GM12873 (cell line): ENCODE data around the gene TFF3.

Source experiments
- TF ChIP-seq, protein P1 (sequence below): IDR thresholded peaks from 2 replicates; pipeline ENCODE4 v1.5.1; 2012; ENCODE audit warnings: low read depth, mild to moderate bottlenecking, moderate library complexity, low read length, control low read depth; ENCODE audit not compliant: insufficient read depth; ENCODE audit errors: missing control alignments

Gene TFF3

DNA sequence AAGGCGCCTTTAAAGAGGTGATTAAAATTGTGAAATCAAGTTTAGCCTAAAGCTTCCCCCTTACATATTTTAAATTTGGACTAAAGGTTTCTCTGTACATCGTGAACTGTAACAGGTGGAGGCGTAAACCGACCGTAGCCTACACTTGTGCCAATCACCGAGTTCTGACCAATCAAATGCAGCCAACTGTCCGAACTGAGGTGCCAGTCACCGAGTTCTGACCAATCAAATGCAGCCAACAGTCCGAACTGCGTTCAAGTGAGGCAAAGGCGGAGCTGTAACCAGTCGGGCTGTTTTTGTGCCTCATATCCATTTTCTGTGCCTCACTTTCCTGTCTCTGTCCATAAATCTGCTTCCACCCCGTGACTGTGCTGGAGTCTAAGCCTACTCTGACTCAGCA lies 43.7 kb upstream of the TFF3 start:
- TF ChIP-seq, protein P1, sequence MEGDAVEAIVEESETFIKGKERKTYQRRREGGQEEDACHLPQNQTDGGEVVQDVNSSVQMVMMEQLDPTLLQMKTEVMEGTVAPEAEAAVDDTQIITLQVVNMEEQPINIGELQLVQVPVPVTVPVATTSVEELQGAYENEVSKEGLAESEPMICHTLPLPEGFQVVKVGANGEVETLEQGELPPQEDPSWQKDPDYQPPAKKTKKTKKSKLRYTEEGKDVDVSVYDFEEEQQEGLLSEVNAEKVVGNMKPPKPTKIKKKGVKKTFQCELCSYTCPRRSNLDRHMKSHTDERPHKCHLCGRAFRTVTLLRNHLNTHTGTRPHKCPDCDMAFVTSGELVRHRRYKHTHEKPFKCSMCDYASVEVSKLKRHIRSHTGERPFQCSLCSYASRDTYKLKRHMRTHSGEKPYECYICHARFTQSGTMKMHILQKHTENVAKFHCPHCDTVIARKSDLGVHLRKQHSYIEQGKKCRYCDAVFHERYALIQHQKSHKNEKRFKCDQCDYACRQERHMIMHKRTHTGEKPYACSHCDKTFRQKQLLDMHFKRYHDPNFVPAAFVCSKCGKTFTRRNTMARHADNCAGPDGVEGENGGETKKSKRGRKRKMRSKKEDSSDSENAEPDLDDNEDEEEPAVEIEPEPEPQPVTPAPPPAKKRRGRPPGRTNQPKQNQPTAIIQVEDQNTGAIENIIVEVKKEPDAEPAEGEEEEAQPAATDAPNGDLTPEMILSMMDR = no peak

DNA sequence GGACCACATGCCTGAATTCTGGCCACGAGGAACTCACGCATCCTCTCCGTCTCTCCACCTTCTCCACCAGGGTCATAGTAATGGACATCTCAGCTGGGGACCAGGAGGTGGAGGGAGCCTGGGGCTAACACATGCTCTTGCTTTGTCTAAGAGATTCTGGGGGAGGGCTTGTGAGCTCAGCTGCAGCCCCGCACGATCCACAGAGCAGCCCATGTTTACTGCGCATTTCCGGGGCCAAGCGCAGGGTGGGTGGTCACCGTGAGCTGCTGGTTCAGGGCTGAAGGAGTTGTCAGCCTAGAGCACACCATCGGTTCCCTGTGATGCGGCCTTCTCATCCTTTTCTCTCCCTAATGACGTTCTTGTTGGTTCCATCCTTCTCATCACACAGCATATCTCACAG lies 43.1 kb upstream of the TFF3 start:
- TF ChIP-seq, protein P1 = no peak

DNA sequence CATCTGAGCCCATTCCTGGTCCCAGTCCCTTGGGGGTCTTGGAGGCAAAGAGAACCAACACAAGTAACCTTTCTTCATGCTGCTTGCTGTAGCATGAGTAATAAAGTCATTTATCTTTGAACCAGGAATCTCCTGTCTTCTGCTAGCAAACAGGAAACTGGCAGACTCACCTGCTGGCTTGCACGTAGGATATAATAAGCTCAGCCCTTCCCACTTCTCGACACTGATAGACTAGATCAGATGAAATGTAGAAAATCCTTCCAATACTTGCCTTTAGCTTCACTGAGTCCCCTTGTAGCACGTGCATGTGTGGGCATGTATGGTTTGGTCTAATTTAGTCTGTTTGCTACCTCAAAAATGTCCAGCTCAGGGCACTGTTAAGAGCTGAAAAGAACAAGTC lies 42.1 kb upstream of the TFF3 start:
- TF ChIP-seq, protein P1 = no peak

DNA sequence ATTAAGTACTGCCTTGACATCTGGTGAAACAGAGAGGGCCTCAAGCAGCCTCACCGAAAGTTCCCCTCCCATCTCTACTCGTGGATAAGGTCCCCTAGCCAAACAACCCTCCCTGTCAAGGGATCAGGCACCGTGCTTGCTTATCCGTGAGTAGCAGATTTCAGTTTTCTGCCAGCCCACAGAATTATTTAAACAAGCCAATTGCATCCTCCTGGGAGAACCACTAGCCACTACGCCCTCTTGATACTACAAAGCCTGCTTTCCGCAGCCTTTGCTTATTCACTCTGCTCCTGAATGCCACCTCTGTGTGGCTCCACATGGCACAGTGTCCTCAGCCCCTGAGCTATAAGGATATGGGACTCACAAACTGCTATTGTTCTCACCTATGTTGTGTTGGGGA lies 41.4 kb upstream of the TFF3 start:
- TF ChIP-seq, protein P1 = no peak

DNA sequence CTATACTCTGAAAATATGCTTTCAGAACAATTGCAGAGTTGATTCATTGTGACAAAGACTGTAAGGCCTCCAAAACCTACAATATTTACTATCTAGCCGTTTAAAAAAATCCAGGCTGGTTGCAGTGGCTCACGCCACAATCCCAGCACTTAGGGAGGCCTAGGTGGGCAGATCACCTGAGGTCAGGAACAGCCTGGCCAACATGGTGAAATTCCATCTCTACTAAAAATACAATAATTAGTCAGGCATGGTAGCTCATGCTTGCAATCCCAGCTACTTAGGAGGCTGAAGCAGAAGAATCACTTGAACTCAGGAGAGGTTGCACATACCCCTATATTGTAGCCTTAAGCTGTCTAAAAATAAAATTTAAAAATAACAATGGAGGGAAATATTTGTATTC lies 40.8 kb upstream of the TFF3 start:
- TF ChIP-seq, protein P1 = no peak

DNA sequence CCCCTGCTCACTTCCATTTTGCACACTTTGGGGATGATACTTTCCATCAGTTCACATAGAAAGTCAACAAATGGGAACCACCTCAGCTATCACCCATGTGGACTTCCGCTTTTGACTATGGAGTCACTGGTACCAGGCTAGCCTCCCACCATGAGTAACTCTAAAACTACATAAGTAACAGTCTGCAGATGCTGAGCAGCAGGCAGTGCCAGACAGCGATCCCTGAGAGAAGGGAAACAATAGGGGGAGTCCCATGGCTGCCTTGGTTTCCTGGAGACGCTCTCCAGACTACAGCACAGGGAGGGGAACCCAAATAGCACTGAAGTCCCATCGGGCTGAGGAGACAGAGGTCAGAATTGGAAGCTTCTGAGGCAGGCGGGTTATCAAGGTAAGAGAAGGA lies 38.4 kb upstream of the TFF3 start:
- TF ChIP-seq, protein P1 = no peak

DNA sequence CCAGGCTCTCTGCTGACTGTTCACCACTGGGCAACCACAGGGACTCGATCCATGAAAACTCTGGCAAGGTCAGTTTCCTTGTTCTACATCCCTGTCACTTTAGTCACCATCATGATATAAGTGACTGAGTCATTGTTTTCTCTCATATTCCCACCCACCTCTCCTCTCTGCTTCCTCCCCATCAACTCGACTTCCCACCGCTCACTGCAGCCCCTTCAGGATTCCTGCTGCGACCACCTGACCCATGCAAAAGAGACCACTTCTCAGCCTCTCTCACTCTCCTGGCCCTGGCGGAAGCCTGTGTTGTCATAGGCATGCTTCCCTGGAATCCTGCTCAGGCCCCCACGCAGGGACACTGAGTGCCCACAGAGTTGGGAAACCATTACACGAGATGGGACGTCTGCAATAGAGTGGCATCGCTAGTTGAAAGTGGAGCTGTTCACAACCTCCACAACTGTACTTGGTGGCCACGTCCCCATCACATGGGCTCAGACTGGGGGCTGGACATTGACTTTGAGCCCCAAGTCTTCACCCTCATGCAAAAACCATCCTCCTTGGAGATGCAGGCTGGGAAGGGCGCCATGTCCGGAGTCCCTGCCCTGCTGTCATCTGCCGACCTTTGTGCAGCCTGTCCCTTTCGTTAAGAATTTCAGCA lies 37.4 kb upstream of the TFF3 start:
- TF ChIP-seq, protein P1 = no peak
